Choroid plexus epithelial cell (primary cell): Measurements from ENCODE around the gene TUBA1C.

ENCODE experiments used
- DNase-seq: peaks from one replicate; pipeline ENCODE4 v3.0.0-alpha.2; 2010; ENCODE audit warnings: low read depth
- H3K4me3 ChIP-seq: 2 replicates; pipeline ENCODE4 v1.5.1; 2011; ENCODE audit warnings: low read depth, mild to moderate bottlenecking, control low read depth, low read length, moderate library complexity
- CTCF ChIP-seq: conservative IDR thresholded peaks from 2 replicates; pipeline ENCODE4 v1.5.1; 2011; ENCODE audit warnings: low read depth, mild to moderate bottlenecking, control low read depth, inconsistent platforms, low read length, moderate library complexity

The TUBA1C gene

DNA sequence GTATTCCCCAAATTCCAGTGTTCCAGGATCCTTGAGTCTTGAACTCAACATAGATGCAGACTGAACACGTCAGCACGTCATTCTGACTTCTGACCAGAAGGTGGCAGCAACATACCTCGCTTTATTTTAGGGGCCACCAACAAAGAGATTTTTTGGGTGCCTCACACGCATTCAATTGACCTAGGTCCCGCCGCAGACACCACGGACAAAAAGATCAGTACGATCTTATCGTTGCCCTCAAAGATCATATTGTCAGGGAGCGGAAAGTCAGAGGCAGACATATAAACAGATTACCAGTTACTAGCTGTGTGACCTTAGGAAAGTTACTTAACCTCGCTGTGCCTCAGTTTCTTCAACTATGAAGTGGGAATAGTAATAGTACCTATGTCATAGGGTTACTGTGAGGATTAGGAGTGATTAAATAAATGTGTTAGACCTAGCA lies 23.6 kb downstream of the TUBA1C start:
- H3K4me3 ChIP-seq: no peak overlapping the region
- peak; percentile 69 for DNase-seq
- peak; percentile 79 for TF ChIP-seq CTCF

GRCh38 chr12:49288922-49289555 lies 24.2 kb downstream of the TUBA1C start:
- TF ChIP-seq CTCF: no peak
- H3K4me3 ChIP-seq: no peak overlapping the region
- no peak for DNase-seq

DNA sequence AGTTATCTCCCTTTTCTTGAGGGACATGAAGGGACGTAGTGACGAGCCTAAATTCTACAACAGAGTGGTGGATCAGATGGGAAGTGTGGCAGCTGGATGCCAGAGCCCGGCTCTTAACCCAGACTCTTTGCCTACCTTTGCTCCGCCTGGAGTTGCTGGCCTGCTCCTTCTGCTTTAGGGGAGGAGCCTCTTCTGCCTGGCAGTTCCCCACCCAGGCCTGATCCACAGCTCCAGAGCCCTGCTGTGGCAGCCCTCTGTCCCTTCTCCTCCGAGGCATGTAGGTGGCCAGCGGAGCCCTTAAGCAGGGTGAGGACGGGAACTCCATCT lies 27.8 kb downstream of the TUBA1C start:
- no peak for TF ChIP-seq CTCF
- no peak overlapping the region for H3K4me3 ChIP-seq
- DNase-seq: no peak

DNA sequence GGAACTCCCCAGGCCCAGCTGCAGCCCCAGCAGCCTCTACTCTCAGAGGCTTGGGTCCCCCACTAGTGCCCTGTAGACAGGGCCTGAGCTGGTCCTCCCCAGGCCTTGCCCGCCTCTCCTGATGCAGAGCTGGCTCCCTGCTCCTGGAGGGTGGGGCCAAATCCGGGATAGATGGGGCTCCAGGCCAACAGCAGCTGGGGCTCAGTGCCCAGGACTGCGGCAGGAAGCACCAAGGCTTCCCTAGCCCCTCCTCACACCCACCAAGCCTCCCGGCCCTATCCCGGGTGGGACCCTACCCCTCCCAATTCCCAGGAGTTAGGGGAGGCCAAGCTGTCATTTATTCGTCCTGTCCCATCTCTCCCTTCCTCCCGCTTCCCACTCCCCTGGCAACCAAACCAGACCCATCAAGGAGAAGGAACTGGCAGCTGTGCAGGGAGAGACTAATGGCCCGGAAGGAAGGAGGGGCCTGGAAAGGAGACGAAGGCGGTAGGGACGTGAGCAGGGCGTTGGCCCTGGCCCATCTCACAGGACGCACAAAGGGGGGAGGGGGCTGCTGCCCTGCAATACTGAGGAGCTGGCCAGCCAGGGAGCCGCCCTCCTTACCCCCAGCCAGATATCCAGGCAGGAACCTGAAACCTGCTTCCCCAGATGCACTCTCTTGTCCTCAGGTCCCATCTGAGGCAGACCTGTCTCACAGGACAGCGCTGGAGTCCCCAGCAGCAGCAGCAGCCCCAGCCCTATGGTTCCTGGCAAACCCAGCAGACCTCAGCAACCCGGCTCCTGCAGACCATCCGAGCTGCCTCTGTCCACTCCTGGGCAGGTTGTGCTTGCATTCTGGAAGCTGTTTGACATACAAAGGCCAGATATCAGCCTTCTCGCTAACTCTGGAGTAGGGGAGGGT lies 28.4 kb downstream of the TUBA1C start:
- TF ChIP-seq CTCF: no peak
- DNase-seq: no peak
- H3K4me3 ChIP-seq: no peak overlapping the region

- TF ChIP-seq CTCF: no peak
- DNase-seq: no peak
- H3K4me3 ChIP-seq: no peak overlapping the region
These were observed 29.4 kb downstream of the TUBA1C start for GRCh38 chr12:49294086-49294803.

GRCh38 chr12:49294804-49295081 lies 29.9 kb downstream of the TUBA1C start:
- DNase-seq: no peak
- H3K4me3 ChIP-seq: no peak overlapping the region
- TF ChIP-seq CTCF: no peak
